Gastrocnemius medialis (tissue), 4 donors: ENCODE measurements around the gene LMBR1.

Source experiments
- CTCF ChIP-seq, 5 experiments: fragments of 450-650 bp in 3 of 5; fragments of 200-600 bp in 2 of 5; sonication (generic) in 2 of 5; IDR thresholded peaks in 4 of 5; conservative IDR thresholded peaks in 1 of 5; 1 replicate in 4 of 5; 2 replicates in 1 of 5; pipeline ENCODE4 v1.5.1; 2016 to 2019; ENCODE audit warnings: antibody characterized with exemption in 5 of 5, mild to moderate bottlenecking in 3 of 5, moderate library complexity in 3 of 5
- POLR2A ChIP-seq, 2 donors: fragments of 450-650 bp; IDR thresholded peaks; one replicate each; pipeline ENCODE4 v1.6.1; 2017; ENCODE audit warnings: antibody characterized with exemption in 2 of 2, mild to moderate bottlenecking in 2 of 2, moderate library complexity in 2 of 2

DNA sequence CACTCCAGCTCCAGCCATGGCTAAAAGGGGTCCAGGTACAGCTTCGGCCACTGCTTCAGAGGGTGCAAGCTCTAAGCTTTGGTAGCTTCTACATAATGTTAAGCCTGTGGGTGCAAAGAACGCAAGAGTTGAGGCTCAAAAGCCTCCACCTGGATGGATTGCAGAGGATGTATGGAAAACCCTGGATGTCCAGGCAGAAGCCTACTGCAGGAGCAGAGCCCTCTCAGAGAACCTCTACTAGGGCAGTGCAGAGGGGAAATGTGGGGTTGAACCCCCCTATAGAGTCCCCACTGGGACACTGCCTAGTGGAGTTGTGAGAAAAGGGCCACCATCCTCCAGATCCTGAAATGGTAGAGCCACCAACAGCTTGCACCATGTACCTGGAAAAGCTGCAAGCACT is 263.1 kb downstream of the LMBR1 start:
- TF ChIP-seq CTCF (IDR thresholded peaks at IDR 0.05 in 4 of 5, conservative IDR thresholded peaks at IDR 0.05 in 1 of 5) (no peak), POLR2A (IDR thresholded peaks at IDR 0.05) (no peak)
